NCI-H2196 treated with DMSO at 0.1 percent for 48 hours (cell line): ENCODE data around the gene DYDC2.
"Not testable (repeated sequence)": the region's sequence is repeated elsewhere in the genome, so short reads cannot be mapped to it uniquely, and the experiment has no call there.

ENCODE experiments used
- DNase-seq: peaks from one replicate; lab custom pipeline; 2025; ENCODE audit not compliant: unreplicated experiment; lab: John Stamatoyannopoulos, UW

The DYDC2 gene, protein sequence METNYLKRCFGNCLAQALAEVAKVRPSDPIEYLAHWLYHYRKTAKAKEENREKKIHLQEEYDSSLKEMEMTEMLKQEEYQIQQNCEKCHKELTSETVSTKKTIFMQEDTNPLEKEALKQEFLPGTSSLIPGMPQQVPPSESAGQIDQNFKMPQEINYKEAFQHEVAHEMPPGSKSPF

GRCh38 chr10:80356563-80356988 is at the start of gene DYDC2, which contains the start of gene DYDC1:
TSS of gene DYDC2 (plus strand) at chr10:80356781. CDS start at chr10:80362444, 5,663 bp downstream.
TSS of gene DYDC1 (minus strand) at chr10:80356755. CDS start at chr10:80352601, 4,154 bp downstream.
- DNase-seq: peak; percentile 4

DNA sequence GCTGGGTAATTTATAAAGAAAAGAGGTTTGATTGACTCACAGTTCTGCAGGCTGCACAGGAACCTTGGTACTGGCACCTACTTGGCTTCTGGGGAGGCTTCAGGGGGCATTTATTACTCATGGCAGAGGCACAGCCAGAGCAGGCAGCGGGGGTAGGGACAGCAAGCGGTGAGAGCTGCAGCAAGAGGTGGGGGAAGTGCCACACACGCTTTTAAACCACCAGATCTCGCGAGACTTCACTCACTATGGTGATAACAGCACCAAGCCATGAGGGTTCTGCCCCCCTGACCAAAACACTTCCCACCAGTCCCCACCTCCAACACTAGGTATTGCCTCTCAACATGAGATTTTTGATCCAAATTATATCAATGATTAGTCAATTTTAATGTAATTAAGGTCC is 43.1 kb upstream of the DYDC2 start:
- DNase-seq: no peak

DNA sequence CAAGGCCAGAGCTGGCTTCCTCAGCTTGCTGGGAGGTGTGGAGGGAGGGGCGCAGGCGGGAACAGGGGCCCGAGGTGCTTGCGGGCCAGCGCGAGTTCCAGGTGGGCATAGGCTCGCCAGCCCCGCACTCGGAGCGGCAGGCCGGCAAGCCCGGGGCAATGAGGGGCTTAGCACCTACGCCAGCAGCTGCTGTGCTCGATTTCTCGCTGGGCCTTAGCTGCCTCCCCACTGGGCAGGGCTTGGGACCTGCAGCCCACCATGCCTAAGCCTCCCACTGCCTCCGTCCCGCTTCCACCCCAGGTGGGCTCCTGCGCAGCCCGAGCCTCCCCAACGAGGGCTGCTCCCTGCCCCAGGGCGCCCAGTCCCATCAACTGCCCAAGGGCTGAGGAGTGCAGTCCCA is 41.2 kb upstream of the DYDC2 start:
- no peak for DNase-seq

- no peak for DNase-seq
Measured at GRCh38 chr10:80318742-80319141, 37.8 kb upstream of the DYDC2 start.

DNA sequence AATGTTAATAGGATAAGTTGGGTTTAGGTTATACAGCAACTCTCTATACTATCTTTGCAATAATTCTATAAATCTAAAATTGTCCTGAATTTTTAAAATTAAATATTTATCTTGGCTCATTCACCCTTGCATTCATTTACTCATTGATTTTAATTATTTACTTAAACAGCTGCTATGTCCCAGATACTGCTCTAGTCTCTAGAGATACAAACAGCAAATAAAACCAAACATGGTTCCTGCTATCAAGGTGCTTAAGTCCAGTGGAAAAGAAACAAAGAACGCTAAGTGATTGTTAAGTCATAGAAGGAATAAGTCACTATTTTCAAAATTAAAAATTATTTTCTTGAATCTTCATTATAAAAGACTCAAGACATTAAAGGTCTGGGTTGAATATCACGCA is 37.3 kb upstream of the DYDC2 start:
- no peak for DNase-seq

DNA sequence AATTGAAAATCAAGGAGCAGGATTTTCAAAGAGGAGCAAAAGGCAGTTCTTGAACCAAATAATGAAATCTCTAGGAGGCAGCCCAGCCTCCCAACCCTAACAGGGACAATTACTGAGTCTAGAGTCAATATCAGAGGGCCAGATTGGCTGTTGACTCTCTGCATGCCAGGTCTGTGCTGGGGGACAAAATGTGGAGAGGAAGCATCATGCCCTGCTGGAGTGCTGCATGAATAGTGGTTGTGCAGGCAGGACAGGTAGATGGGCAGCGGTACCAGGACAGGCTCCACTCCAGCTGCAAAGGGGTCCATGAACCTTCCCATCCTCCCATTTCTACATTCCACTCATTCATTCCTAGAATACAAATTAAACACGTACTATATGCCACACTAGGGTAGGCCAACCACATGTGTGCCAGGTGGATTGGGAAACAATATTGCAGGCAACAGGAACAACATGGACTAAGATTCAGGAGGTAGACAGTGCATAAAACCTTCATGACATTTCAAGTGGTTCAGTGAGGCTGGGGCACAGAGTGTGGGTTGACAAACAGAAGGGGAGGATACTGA is 36.8 kb upstream of the DYDC2 start:
- no peak for DNase-seq

GRCh38 chr10:80320377-80320776 is 36.2 kb upstream of the DYDC2 start:
- no peak for DNase-seq

DNA sequence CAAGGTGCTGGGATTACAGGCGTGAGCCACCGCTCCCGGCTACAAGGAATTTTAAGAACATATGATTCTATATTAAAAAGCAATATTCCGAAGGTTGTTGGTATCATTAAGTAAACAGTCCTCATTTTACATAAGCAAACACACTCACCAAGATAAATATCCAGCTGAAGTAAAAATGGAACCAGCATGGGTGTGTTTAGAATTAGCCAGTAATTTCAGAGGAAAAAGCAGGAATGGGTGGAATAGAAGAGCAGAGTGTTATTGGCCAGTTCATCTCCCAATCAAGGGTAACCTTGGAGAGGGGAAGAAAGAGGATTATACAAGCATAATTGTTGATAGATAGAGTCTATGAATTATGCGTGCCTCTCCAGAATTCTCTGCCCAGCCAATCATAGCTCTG is 35.4 kb upstream of the DYDC2 start:
- DNase-seq: no peak

- DNase-seq: no peak
Measured at GRCh38 chr10:80322158-80322557, 34.4 kb upstream of the DYDC2 start.

DNA sequence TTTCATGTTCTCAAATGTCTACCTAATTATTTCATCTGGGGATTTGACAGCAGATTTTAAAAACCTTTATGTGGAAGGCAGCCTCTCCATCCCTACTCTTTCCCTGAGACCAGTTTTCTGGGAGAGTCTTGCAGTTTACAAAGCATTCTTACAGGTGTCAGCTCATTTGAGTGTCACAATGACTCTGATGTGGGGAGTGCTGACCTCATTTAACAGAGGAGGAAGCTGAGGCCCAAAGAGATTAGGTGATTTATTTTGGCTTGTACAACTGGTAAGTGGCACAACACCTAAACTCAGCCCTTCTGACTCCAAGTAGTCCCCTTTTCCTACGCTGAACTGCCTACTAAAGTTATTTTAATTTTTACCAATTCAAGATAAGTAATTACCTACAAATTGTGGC is 33.9 kb upstream of the DYDC2 start:
- no peak for DNase-seq

GRCh38 chr10:80323311-80323710 is 33.3 kb upstream of the DYDC2 start:
- no peak for DNase-seq

DNA sequence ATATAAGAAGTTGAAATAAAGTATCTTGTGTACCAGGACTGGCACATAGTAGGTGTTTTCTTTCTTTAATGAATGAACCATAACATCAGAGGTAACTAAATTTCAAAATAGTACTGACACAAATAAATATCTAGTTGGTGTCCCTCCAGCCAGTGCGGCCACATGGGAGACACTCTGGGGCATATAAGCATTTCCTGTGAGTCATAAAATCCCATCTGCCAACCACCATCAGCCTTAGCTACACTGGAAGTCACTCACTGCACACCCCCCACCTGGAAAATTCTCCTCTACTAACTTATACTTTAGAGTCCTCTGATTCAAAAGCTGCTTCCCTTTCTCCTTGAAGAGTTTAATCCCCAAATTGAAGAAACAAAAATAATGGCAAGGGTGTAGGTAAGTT is 32.5 kb upstream of the DYDC2 start:
- DNase-seq: no peak

- no peak for DNase-seq
Measured at GRCh38 chr10:80324891-80325364, 31.7 kb upstream of the DYDC2 start.

GRCh38 chr10:80333983-80334382 is 22.6 kb upstream of the DYDC2 start:
- DNase-seq: no peak

GRCh38 chr10:80344276-80344675 is 12.3 kb upstream of the DYDC2 start:
- DNase-seq: no peak

DNA sequence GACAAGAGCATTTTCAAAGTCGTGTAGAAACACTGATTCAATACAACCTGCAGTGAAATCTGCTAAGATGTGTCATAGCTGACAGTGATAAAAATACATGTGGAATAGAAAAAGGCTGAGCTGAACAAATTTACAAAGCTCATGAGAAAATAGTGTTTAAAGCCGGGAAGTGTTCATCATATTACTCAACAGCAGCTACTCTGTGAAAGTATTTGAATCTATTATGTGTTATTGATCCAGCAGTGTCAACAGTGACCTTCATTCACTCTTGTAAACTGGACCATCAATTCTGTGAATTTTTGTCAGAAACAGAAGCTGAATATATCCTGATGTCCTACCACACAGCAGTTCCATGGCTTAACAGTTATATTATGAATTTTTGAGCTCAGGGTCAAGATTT is 11.7 kb upstream of the DYDC2 start:
- no peak for DNase-seq

- no peak for DNase-seq
Measured at GRCh38 chr10:80350251-80350650, 6.3 kb upstream of the DYDC2 start.

DNA sequence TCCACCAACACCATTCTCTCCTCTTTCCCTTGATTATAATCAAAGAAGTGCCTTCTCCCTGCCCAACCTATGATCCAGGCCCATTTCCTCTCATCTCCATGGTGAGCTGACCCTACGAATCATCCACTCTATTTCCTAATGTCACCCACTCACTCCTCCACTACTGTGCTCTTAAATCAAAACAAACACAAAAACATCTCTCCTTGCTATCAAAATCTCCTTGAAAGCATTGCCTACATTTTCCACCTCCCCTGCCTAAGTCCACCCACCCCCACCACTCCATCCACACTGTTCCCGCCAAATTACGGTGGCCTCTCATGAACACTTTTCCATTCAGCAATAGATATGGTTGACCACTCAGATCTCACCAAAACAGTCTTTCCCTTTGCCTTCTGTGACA is 5.4 kb upstream of the DYDC2 start:
- no peak for DNase-seq

- DNase-seq: no peak
Measured at GRCh38 chr10:80356989-80357850, 639 bp downstream of the DYDC2 start.

- DNase-seq: no peak
Measured at GRCh38 chr10:80357851-80358125, 1.2 kb downstream of the DYDC2 start.

- DNase-seq: not testable (repeated sequence)
Measured at GRCh38 chr10:80358925-80359324, 2.3 kb downstream of the DYDC2 start.

DNA sequence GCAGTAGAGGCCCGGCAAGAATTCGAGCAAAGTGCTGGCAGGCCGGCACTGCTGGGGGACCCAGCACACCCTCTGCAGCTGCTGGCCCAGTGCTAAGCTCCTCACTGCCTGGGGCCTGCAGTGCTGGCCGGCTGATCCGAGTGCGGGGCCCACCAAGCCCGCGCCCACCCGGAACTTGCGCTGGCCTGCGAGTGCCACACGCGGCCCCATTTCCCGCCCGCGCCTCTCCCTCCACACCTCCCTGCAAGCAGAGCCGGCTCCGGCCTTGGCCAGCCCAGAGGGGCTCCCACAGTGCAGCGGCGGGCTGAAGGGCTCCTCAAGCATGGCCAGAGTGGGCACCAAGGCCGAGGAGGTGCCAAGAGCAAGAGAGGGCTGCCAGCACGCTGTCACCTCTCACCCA is 3.1 kb downstream of the DYDC2 start:
- DNase-seq: no peak
